GM12891 (cell line): Measurements from ENCODE around the gene MBNL2.

Source experiments
- PAX5 ChIP-seq: IDR thresholded peaks from 2 replicates; pipeline ENCODE4 v1.6.1; 2011; ENCODE audit warnings: low read length, moderate library complexity, mild to moderate bottlenecking; ENCODE audit not compliant: insufficient read depth, severe bottlenecking
- POLR2A ChIP-seq: IDR thresholded peaks from 2 replicates; pipeline ENCODE4 v1.6.1; 2011; ENCODE audit warnings: low read depth, low read length, control low read depth
- POLR2AphosphoS5 ChIP-seq: IDR thresholded peaks from 2 replicates; pipeline ENCODE4 v1.6.1; 2011; ENCODE audit warnings: low read depth, low read length, control low read depth
- SPI1 ChIP-seq: IDR thresholded peaks from 2 replicates; pipeline ENCODE4 v1.6.1; 2011; ENCODE audit warnings: low read depth, low read length, control low read depth
- TAF1 ChIP-seq: IDR thresholded peaks from 2 replicates; pipeline ENCODE4 v1.6.1; 2011; ENCODE audit warnings: low read depth, low read length, control low read depth

DNA sequence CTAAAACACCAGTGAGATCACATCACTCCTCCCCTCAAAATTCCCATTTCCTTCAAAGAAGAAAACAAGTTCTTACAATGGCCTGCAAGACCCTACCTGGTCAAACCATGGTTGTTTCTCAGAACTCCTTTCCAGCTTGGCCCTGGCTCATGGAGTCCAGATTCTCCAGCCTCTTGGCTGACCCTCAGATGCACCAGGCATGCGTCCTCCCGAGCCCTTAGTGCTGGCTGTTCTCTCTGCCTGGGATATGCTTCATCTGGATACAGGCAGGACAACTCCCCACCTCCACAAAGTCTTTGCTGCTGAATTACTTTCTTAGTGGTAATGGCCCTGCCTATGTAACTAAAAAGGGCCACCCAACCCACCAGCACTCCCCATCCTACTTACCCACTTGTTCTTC, 94.3 kb downstream of the MBNL2 start:
- no peak for TF ChIP-seq POLR2AphosphoS5
- TF ChIP-seq TAF1: no peak
- no peak for TF ChIP-seq POLR2A
- no peak for TF ChIP-seq PAX5
- TF ChIP-seq SPI1: no peak
